ENCODE data around the gene TBC1D9.

DNA sequence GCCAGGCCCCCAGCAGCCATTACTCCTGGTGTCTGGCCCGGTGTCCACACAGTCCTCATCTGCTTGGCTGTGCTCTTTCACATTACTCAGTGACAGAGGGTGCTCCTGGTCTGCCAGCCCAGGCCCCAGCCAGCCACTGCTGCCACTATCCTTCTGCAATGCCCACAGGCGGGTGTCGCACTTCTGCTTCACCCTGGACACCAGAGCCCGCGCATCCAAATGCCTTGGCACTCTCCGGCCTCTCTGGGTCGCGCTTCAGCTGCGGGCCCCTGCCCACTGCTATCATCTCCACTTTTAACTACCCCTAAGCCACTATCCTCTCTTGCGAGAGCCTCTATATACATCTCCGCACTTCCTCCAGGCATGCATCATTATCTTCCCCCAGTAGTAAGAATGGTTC lies 111.0 kb downstream of the TBC1D9 start:
- TF ChIP-seq POLR2A (IDR thresholded peaks at IDR 0.05; ENCODE audit: low read length) (no peak), GATA1 (IDR thresholded peaks at IDR 0.05; ENCODE audit: low read depth, low read length) (no peak)
